ENCODE data around the gene DMAC2. TPM values are rescaled to one million over a fixed set of nuclear protein-coding genes. Genes with fewer than 3 reads are reported as not detected.

Gene DMAC2
- total RNA-seq, 1 donor from 2014 or later, result 54.9 TPM

DNA sequence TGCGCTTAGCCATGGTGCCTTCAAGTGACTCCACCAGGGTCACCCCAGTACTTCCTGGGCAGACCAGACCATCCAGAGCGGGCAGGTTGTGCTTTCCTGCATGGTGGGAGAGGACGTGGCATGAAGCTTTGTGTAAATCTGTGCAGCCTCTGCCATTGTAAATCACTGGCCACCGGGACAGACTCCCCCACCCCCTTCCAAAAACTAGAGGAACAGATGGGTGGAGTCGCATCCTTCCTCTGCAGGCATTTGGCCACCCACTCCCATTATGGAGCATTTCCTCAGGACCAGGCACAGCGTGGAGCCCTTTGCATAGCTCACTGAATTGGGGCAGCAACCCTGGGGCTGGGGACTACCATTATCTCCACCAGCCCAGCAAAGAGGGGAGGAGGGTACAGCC, 33.9 kb downstream of the DMAC2 start:
- TF ChIP-seq, protein P1, sequence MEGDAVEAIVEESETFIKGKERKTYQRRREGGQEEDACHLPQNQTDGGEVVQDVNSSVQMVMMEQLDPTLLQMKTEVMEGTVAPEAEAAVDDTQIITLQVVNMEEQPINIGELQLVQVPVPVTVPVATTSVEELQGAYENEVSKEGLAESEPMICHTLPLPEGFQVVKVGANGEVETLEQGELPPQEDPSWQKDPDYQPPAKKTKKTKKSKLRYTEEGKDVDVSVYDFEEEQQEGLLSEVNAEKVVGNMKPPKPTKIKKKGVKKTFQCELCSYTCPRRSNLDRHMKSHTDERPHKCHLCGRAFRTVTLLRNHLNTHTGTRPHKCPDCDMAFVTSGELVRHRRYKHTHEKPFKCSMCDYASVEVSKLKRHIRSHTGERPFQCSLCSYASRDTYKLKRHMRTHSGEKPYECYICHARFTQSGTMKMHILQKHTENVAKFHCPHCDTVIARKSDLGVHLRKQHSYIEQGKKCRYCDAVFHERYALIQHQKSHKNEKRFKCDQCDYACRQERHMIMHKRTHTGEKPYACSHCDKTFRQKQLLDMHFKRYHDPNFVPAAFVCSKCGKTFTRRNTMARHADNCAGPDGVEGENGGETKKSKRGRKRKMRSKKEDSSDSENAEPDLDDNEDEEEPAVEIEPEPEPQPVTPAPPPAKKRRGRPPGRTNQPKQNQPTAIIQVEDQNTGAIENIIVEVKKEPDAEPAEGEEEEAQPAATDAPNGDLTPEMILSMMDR (conservative IDR thresholded peaks at IDR 0.05; ENCODE audit: low read depth, low read length), result no peak
- H3K4me3 ChIP-seq (ENCODE audit: low read depth, low read length), result no peak overlapping the region
- no peak for DNase-seq (ENCODE audit: low read depth)

DNA sequence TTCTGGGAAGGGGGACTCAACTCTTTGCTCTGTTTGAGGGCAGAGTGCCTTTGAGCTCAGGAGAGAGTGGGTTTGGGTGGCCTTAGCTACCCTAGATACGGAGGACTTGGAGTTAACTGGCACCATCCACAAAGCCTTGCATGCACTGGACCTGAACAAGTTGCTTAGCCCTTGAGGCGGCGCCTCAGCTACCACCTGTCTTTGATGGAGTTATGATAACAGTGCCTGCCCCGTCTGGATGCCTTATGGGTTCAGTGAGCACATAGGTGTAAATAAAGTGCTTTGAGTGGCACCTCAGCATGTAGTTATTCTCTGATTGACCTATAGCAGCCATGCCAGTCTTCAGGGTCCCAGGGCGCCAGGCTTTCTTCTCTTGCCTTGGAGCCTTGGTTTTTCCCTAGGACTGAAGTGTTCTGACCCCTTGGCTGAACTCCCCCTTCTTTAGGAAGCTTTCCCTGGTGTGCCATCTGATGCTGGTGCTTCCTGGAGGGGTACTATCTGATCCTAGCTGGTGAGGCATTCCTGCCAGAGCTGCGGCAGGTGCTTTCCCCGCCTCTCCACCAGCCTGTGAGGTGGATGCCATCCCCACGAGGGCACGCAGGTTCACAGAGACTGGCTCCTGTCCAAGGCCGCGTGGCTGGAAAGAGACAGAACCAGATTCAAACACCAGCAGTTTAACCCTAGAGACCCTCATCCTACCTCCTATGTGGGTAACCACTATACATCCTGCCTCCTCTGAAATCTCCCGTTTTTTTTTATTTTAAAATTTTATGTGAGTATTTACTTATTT, 36.3 kb downstream of the DMAC2 start:
- TF ChIP-seq, protein P1 (conservative IDR thresholded peaks at IDR 0.05; ENCODE audit: low read depth, low read length), result no peak
- no peak overlapping the region for H3K4me3 ChIP-seq (ENCODE audit: low read depth, low read length)
- no peak for DNase-seq (ENCODE audit: low read depth)

DNA sequence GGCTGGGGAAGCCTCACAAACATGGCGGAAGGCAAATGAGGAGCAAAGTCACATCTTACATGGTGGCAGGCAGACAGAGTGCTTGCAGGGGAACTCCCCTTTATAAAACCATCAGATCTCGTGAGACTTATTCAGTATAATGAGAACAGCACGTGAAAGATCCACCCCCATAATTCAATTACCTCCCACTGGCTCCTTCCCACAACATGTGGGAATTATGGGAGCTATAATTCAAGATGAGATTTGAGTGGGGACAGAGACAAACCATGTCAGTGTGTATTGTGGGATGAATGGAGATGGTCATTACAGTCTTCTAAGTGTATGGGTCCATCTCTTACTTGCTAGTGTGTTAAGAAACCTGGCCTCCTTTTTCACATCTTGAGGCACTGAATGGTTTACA, 37.7 kb downstream of the DMAC2 start:
- TF ChIP-seq, protein P1 (conservative IDR thresholded peaks at IDR 0.05; ENCODE audit: low read depth, low read length), result no peak
- H3K4me3 ChIP-seq (ENCODE audit: low read depth, low read length), result no peak overlapping the region
- no peak for DNase-seq (ENCODE audit: low read depth)

DNA sequence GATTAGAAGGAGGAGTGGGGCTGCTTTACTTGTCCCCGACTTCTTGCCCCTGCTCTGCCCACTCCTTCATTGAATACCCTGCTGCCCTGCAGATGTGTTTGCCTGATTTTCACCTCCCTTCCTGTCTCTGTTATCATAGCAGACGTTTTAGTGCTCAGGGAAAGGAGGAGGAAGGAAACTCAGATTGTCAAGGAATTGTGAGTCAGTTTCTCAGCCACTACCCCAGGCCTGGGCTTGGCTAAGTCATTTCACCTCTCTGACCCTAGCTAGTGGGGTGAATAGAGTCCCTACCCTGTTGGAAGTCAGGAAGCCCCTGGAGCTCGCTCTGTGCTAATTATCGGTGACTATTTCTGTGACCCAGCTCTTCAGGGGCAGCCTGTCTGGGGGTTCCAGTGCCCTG, 38.2 kb downstream of the DMAC2 start:
- H3K4me3 ChIP-seq (ENCODE audit: low read depth, low read length), result no peak overlapping the region
- no peak for DNase-seq (ENCODE audit: low read depth)
- TF ChIP-seq, protein P1 (conservative IDR thresholded peaks at IDR 0.05; ENCODE audit: low read depth, low read length), result no peak

DNA sequence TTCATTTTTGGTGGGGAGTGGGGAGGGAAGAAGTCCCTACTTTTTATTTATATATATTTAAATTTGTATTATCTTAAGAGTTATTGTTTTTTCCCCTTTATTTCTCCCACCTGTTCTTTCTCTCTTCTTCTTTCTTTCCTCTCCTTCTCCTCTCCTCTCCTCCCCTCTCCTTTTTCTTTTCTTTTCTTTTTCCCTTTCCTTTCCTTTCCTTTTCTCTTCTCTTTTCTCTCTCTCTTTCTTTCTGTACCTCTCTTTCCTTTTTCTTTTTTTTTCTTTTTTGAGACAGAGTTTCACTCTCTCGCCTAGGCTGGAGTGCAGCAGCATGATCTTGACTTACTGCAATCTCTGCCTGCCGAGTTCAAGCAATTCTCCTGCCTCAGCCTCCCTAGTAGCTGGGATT, 40.2 kb downstream of the DMAC2 start:
- H3K4me3 ChIP-seq (ENCODE audit: low read depth, low read length), result no peak overlapping the region
- DNase-seq (ENCODE audit: low read depth), result no peak
- TF ChIP-seq, protein P1 (conservative IDR thresholded peaks at IDR 0.05; ENCODE audit: low read depth, low read length), result no peak

DNA sequence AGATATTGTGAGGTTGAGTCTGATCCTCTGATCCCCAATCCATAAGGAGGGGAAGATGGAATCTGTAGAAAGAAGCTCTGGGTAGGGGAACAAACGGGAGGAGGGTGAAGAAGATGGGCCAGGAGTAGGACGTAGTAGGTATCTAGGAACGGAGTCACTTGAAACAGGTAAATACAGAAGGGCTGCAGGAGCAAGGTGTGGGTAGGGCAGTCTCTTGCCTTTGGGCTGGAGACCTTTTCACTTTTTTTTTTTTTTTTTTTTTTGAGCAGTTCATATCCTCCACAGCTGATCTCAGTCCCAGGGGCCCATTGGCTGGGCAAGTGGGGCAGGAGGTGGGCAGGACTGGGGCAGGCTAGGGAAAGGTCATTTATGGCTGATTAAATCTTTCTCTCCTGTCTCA, 40.6 kb downstream of the DMAC2 start:
- TF ChIP-seq, protein P1 (conservative IDR thresholded peaks at IDR 0.05; ENCODE audit: low read depth, low read length), result no peak
- no peak for DNase-seq (ENCODE audit: low read depth)
- peak overlapping the region; percentile 99 for H3K4me3 ChIP-seq (ENCODE audit: low read depth, low read length)

DNA sequence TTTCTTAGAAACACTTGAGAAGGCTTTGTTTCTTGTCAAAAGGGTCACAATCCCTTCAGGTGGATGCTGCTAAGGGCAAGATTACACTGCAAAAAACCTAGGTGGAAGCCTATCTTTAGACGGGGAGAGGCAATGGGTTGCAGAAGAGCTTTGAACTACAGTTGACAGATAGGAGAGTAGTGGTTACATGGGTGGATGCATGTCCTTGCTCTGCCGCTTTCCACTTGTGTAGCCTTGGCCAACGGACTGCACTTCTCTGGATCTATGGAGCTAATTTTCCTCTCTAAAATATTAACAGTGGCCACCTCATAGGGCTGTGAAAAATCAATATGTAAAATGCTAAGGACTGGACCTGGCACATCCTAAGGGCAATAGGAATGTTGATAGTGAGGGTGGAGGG, 41.1 kb downstream of the DMAC2 start:
- H3K4me3 ChIP-seq (ENCODE audit: low read depth, low read length), result peak overlapping the region; percentile 99
- TF ChIP-seq, protein P1 (conservative IDR thresholded peaks at IDR 0.05; ENCODE audit: low read depth, low read length), result no peak
- no peak for DNase-seq (ENCODE audit: low read depth)

Data from epithelial cell of proximal tubule (primary cell).